Liver (tissue), 3 donors: ENCODE measurements around the gene LZTS3.

Source experiments
- SP1 ChIP-seq: IDR thresholded peaks from 2 replicates; pipeline ENCODE4 v1.6.1; 2018; ENCODE audit warnings: antibody characterized with exemption, mild to moderate bottlenecking
- TAF1 ChIP-seq: conservative IDR thresholded peaks from 2 replicates; pipeline ENCODE4 v1.6.1; 2016; ENCODE audit warnings: antibody characterized with exemption, mild to moderate bottlenecking
- YY1 ChIP-seq: IDR thresholded peaks from 2 replicates; pipeline ENCODE4 v1.6.1; 2016; ENCODE audit warnings: antibody characterized with exemption, mild to moderate bottlenecking
- TF ChIP-seq, protein P1 (sequence below): IDR thresholded peaks from 2 replicates; pipeline ENCODE4 v1.6.1; 2016; ENCODE audit warnings: antibody characterized with exemption, mild to moderate bottlenecking
- TF ChIP-seq, protein P2 (sequence below): fragments of 150-350 bp; IDR thresholded peaks from 2 replicates; pipeline ENCODE4 v1.5.1; 2017; ENCODE audit warnings: improper control_type of control experiment, low read depth, low read length; ENCODE audit not compliant: missing input control
- donor health status: healthy.
- donor health status: healthy.

DNA sequence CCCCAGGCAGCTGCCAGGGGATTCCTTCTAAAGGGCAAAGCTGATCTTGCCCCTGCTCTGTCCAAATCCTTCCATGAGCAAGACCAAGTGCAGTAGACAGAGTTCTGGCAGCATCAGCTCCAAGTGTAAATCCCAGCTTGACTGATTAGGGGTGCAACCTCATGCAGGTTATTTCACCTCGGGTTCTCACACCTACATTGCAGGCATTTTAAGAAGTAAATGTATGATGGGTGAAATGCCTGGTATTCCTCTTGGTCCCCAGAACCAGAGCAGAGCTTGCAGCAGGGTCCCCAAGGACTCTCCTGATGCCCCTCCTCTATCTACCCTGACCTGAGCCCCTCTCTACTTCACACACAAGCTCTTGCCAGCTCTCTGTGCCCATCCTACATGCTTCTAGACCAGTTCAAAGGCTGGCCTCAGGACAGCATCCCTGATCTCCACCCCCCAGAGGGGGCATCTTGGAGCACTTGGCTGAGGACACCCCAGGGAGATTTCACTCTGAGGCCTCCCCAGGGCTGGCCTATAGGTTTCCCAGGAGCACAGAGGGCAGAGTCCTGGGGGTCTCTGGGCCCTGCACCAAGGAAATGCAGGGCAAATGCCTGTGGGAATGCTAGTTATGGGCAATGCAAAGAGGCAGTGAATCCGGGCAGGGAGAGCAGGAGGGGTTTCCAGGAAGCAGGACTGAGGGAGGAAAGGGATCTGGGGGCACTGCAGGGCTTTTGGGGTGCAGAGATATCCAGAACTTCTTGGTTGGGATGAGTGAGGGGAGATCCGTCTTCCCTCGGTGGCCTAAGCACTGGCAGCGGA, 1.0 kb downstream of the LZTS3 start:
- TF ChIP-seq SP1 (no peak), YY1 (no peak), TAF1 (no peak)
- TF ChIP-seq, protein P1, sequence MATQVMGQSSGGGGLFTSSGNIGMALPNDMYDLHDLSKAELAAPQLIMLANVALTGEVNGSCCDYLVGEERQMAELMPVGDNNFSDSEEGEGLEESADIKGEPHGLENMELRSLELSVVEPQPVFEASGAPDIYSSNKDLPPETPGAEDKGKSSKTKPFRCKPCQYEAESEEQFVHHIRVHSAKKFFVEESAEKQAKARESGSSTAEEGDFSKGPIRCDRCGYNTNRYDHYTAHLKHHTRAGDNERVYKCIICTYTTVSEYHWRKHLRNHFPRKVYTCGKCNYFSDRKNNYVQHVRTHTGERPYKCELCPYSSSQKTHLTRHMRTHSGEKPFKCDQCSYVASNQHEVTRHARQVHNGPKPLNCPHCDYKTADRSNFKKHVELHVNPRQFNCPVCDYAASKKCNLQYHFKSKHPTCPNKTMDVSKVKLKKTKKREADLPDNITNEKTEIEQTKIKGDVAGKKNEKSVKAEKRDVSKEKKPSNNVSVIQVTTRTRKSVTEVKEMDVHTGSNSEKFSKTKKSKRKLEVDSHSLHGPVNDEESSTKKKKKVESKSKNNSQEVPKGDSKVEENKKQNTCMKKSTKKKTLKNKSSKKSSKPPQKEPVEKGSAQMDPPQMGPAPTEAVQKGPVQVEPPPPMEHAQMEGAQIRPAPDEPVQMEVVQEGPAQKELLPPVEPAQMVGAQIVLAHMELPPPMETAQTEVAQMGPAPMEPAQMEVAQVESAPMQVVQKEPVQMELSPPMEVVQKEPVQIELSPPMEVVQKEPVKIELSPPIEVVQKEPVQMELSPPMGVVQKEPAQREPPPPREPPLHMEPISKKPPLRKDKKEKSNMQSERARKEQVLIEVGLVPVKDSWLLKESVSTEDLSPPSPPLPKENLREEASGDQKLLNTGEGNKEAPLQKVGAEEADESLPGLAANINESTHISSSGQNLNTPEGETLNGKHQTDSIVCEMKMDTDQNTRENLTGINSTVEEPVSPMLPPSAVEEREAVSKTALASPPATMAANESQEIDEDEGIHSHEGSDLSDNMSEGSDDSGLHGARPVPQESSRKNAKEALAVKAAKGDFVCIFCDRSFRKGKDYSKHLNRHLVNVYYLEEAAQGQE, result no peak
- TF ChIP-seq, protein P2, sequence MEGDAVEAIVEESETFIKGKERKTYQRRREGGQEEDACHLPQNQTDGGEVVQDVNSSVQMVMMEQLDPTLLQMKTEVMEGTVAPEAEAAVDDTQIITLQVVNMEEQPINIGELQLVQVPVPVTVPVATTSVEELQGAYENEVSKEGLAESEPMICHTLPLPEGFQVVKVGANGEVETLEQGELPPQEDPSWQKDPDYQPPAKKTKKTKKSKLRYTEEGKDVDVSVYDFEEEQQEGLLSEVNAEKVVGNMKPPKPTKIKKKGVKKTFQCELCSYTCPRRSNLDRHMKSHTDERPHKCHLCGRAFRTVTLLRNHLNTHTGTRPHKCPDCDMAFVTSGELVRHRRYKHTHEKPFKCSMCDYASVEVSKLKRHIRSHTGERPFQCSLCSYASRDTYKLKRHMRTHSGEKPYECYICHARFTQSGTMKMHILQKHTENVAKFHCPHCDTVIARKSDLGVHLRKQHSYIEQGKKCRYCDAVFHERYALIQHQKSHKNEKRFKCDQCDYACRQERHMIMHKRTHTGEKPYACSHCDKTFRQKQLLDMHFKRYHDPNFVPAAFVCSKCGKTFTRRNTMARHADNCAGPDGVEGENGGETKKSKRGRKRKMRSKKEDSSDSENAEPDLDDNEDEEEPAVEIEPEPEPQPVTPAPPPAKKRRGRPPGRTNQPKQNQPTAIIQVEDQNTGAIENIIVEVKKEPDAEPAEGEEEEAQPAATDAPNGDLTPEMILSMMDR, result no peak
